GM20000 (cell line): ENCODE results near the gene PRSS1.
"Not testable (repeated sequence)": the region's sequence is repeated elsewhere in the genome, so short reads cannot be mapped to it uniquely, and the experiment has no call there.

Source experiments
- DNase-seq: peaks from one replicate; pipeline ENCODE4 v3.0.0; 2012; ENCODE audit warnings: low spot score
- CTCF ChIP-seq: IDR thresholded peaks from 2 replicates; pipeline ENCODE4 v1.5.1; 2012; ENCODE audit warnings: mild to moderate bottlenecking, control low read depth; ENCODE audit errors: extremely low read depth, missing control alignments

PRSS1 gene

GRCh38 chr7:142772051-142772450 is 22.8 kb downstream of the PRSS1 start:
- TF ChIP-seq CTCF, result no peak
- no peak for DNase-seq

GRCh38 chr7:142772673-142773072 is 23.4 kb downstream of the PRSS1 start:
- no peak for TF ChIP-seq CTCF
- DNase-seq, result no peak

GRCh38 chr7:142773230-142773629 is 24.0 kb downstream of the PRSS1 start:
- TF ChIP-seq CTCF, result no peak
- DNase-seq, result no peak

- DNase-seq, result no peak
- TF ChIP-seq CTCF, result no peak
Measured at GRCh38 chr7:142773937-142774744, 24.9 kb downstream of the PRSS1 start.

GRCh38 chr7:142774826-142775225 is 25.6 kb downstream of the PRSS1 start:
- DNase-seq, result no peak
- TF ChIP-seq CTCF, result no peak

- DNase-seq, result not testable (repeated sequence)
Measured at GRCh38 chr7:142775351-142776115, 26.3 kb downstream of the PRSS1 start.

GRCh38 chr7:142776206-142776844 is 27.1 kb downstream of the PRSS1 start:
- no peak for TF ChIP-seq CTCF
- DNase-seq, result no peak

- DNase-seq, result not testable (repeated sequence)
Measured at GRCh38 chr7:142776845-142777225, 27.6 kb downstream of the PRSS1 start.
